A673 (cell line): ENCODE results near the gene NFATC1.

Experiments
- CTCF ChIP-seq: fragments of 300-800, 200-600 bp; sonication (generic); conservative IDR thresholded peaks from 2 replicates; pipeline ENCODE4 v1.5.1; 2017; ENCODE audit warnings: low read depth, mild to moderate bottlenecking, antibody characterized with exemption, low read length, moderate library complexity, mixed read lengths
- EZH2 ChIP-seq: fragments of 200-600 bp; sonication (generic); IDR thresholded peaks from 2 replicates; pipeline ENCODE4 v1.6.1; 2017; ENCODE audit warnings: borderline replicate concordance, low read depth, mild to moderate bottlenecking, mixed read lengths, antibody characterized with exemption, low read length; ENCODE audit not compliant: poor library complexity, severe bottlenecking

- TF ChIP-seq CTCF = no peak
- no peak for TF ChIP-seq EZH2
These were observed 180.4 kb downstream of the NFATC1 start for GRCh38 chr18:79575891-79576685.
